PC-9 (cell line): Measurements from ENCODE around the gene GOLT1B.

Source experiments
- CTCF ChIP-seq: fragments of 200-600 bp; sonication (generic); conservative IDR thresholded peaks from 2 replicates; pipeline ENCODE4 v1.6.1; 2017; ENCODE audit warnings: mixed run types, antibody characterized with exemption, mild to moderate bottlenecking, moderate library complexity
- EZH2 ChIP-seq: fragments of 200-600 bp; sonication (generic); IDR thresholded peaks from 2 replicates; pipeline ENCODE4 v1.8.0; 2017; ENCODE audit warnings: antibody characterized with exemption, low read depth

GRCh38 chr12:21500786-21501257 lies 767 bp upstream of the GOLT1B start:
- TF ChIP-seq CTCF, result no peak
- no peak for TF ChIP-seq EZH2
